ENCODE results near the gene CHTF8. TPM values are rescaled to one million over a fixed set of nuclear protein-coding genes. Genes with fewer than 3 reads are reported as not detected.
"Not testable (repeated sequence)": the region's sequence is repeated elsewhere in the genome, so short reads cannot be mapped to it uniquely, and the experiment has no call there.

Gene CHTF8
- total RNA-seq, 2 experiments from 2014 or later: 25.8 to 28.5 TPM

DNA sequence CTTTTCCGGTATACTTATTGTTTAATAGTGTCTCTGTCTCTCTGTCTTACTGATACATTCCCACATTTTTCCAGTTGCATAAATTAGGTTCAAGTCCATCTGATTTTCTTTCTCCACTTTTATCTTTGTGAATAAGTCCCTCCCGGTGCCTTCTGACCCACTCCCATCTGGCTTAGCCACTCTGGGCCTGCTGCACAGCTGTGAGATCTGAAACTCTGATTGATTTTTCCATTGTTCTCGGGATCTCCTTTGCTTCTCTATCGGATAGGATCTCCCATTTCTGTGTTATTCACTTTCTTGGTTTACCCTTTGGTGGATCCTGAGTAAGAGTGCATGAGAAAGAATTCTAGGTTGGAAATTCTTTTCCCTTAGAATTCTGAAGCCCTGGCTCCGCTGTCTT lies 8.6 kb upstream of the CHTF8 start:
- Mint-ChIP-seq H3K4me3 (no peak overlapping the region), H3K27me3 (no peaks in the 10 kb centered on the region), H3K9me3 (no peaks in the 10 kb centered on the region), H3K27ac (no peak overlapping the region), H3K36me3 (ENCODE audit: low read depth) (peaks cover 86% of the 10 kb centered on the region), H3K4me1 (ENCODE audit: low read depth) (no peaks in the 10 kb centered on the region)
- ChIA-PET POLR2A (no interaction called here), CTCF (interaction anchor here (0.9 to 1.0 kb wide), 2 partner anchors 9 to 136 kb away, joined by 3 read pairs; no protein-coding TSS in a partner anchor)
- intact Hi-C loops (cut with DNase I, micrococcal nuclease): no loop called here
- ATAC-seq (ENCODE audit: poor library complexity) (no peak), DNase-seq (no peak)
- no peaks in the 10 kb centered on the region for H3K27me3 ChIP-seq (ENCODE audit: control insufficient read depth in 1 of 2, insufficient read depth in 2 of 2, low read length in 2 of 2)
- peaks cover 70% of the 10 kb centered on the region for H3K36me3 ChIP-seq (ENCODE audit: insufficient read depth, low read length)
- no peak overlapping the region for H3K27ac ChIP-seq (ENCODE audit: low read depth in 1 of 2, low read length in 2 of 2)
- no peak overlapping the region for H3K4me3 ChIP-seq (ENCODE audit: low read length)
- no peaks in the 10 kb centered on the region for H3K4me1 ChIP-seq (ENCODE audit: insufficient read depth, low read length)
- H3K9me3 ChIP-seq (ENCODE audit: control insufficient read depth in 1 of 2, insufficient read depth in 1 of 2, low read length in 2 of 2): no peaks in the 10 kb centered on the region
- TF ChIP-seq, protein P1, sequence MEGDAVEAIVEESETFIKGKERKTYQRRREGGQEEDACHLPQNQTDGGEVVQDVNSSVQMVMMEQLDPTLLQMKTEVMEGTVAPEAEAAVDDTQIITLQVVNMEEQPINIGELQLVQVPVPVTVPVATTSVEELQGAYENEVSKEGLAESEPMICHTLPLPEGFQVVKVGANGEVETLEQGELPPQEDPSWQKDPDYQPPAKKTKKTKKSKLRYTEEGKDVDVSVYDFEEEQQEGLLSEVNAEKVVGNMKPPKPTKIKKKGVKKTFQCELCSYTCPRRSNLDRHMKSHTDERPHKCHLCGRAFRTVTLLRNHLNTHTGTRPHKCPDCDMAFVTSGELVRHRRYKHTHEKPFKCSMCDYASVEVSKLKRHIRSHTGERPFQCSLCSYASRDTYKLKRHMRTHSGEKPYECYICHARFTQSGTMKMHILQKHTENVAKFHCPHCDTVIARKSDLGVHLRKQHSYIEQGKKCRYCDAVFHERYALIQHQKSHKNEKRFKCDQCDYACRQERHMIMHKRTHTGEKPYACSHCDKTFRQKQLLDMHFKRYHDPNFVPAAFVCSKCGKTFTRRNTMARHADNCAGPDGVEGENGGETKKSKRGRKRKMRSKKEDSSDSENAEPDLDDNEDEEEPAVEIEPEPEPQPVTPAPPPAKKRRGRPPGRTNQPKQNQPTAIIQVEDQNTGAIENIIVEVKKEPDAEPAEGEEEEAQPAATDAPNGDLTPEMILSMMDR (IDR thresholded peaks at IDR 0.05): no peak

DNA sequence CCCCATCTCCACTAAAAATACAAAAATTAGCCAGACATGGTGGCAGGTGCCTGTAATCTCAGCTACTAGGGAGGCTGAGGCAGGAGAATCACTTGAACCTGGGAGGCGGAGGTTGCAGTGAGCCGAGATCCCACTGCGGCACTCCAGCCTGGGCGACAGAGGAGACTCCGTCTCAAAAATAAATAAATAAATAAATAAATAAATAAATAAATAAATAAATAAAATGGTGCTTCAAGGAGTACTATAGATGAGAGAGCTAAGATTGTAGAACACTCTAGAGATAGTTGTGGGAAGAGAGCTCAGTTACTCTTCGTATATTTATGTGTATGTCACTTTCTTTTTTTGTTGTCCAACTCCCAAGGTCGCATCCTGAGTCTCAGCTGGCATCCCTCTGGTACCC lies 7.1 kb upstream of the CHTF8 start:
- H3K4me3 ChIP-seq (ENCODE audit: low read length); POLR2A ChIA-PET; H3K9me3 ChIP-seq (ENCODE audit: control insufficient read depth in 1 of 2, insufficient read depth in 1 of 2, low read length in 2 of 2); H3K4me3 Mint-ChIP-seq; H3K4me1 Mint-ChIP-seq (ENCODE audit: low read depth); DNase-seq; H3K4me1 ChIP-seq (ENCODE audit: insufficient read depth, low read length); H3K27me3 ChIP-seq (ENCODE audit: control insufficient read depth in 1 of 2, insufficient read depth in 2 of 2, low read length in 2 of 2); intact Hi-C loops (cut with DNase I, micrococcal nuclease); H3K27ac ChIP-seq (ENCODE audit: low read depth in 1 of 2, low read length in 2 of 2); H3K9me3 Mint-ChIP-seq; ATAC-seq (ENCODE audit: poor library complexity); H3K27me3 Mint-ChIP-seq: not testable (repeated sequence)
- H3K36me3 Mint-ChIP-seq (ENCODE audit: low read depth): peaks cover 78% of the 10 kb centered on the region
- peaks cover 60% of the 10 kb centered on the region for H3K36me3 ChIP-seq (ENCODE audit: insufficient read depth, low read length)
- H3K27ac Mint-ChIP-seq: peak overlapping the region; percentile 12
- CTCF ChIA-PET: interaction anchor here (1.4 kb wide), 1 partner anchor 11 kb away, joined by 3 read pairs; no protein-coding TSS in a partner anchor

DNA sequence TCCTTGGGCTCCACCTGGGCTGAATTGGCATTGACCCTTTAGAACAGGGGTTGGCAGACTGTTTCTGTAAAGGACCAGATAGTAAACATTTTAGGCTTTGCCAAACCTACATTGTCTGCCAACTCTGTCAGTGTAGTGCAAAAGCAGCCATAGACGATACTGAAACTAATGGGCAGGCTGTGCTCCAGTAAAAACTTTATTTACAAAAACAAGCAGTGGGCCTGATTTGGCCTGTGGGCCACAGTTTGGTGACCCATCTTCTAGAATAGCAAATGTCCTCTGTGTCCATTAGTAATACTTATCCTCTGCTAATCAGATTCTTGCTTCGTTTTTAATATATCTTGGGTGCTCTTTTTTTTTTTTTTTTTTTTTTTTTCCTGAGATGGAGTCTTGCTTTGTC lies 6.2 kb upstream of the CHTF8 start:
- H3K27ac Mint-ChIP-seq: no peak overlapping the region
- Histone ChIP-seq H3K4me1 (ENCODE audit: insufficient read depth, low read length) (peaks cover 3% of the 10 kb centered on the region), H3K36me3 (ENCODE audit: insufficient read depth, low read length) (peaks cover 59% of the 10 kb centered on the region), H3K27me3 (ENCODE audit: control insufficient read depth in 1 of 2, insufficient read depth in 2 of 2, low read length in 2 of 2) (no peaks in the 10 kb centered on the region), H3K27ac (ENCODE audit: low read depth in 1 of 2, low read length in 2 of 2) (no peak overlapping the region), H3K9me3 (ENCODE audit: control insufficient read depth in 1 of 2, insufficient read depth in 1 of 2, low read length in 2 of 2) (no peaks in the 10 kb centered on the region), H3K4me3 (ENCODE audit: low read length) (no peak overlapping the region)
- no peak overlapping the region for H3K4me3 Mint-ChIP-seq
- DNase-seq: no peak
- no peaks in the 10 kb centered on the region for H3K9me3 Mint-ChIP-seq
- POLR2A ChIA-PET: no interaction called here
- no peak for ATAC-seq (ENCODE audit: poor library complexity)
- CTCF ChIA-PET: no interaction called here
- TF ChIP-seq, protein P1 (IDR thresholded peaks at IDR 0.05): no peak
- no peaks in the 10 kb centered on the region for H3K27me3 Mint-ChIP-seq
- peaks cover 14% of the 10 kb centered on the region for H3K4me1 Mint-ChIP-seq (ENCODE audit: low read depth)
- H3K36me3 Mint-ChIP-seq (ENCODE audit: low read depth): peaks cover 81% of the 10 kb centered on the region
- intact Hi-C loops (cut with DNase I, micrococcal nuclease): no loop called here

All from CD4-positive, alpha-beta T cell (primary cell).